Gastroesophageal sphincter (tissue), 4 donors: ENCODE measurements around the gene MACROH2A2. TPM values are rescaled to one million over a fixed set of nuclear protein-coding genes. Genes with fewer than 3 reads are reported as not detected.
"Not testable (repeated sequence)": the region's sequence is repeated elsewhere in the genome, so short reads cannot be mapped to it uniquely, and the experiment has no call there.

ENCODE experiments used
- ATAC-seq: fragments of 150-250 bp; one replicate; pipeline ENCODE4 v1.9.1; 2016; ENCODE audit warnings: mild to moderate bottlenecking, moderate library complexity
- H3K27ac ChIP-seq, 4 donors: fragments of 200-600 bp; sonication (generic) in 3 of 4; 1 replicate in 3 of 4; 2 replicates in 1 of 4; pipeline ENCODE4 v1.5.1; 2016 to 2019
- H3K27me3 ChIP-seq: fragments of 200-600 bp; sonication (generic); one replicate; pipeline ENCODE4 v1.5.1; 2019
- H3K36me3 ChIP-seq, 2 donors: fragments of 200-600 bp; sonication (generic); one replicate each; pipeline ENCODE4 v1.5.1; 2019; ENCODE audit warnings: control low read depth in 1 of 2
- H3K4me1 ChIP-seq, 3 donors: fragments of 200-600 bp; sonication (generic); 1 replicate in 2 of 3; 2 replicates in 1 of 3; pipeline ENCODE4 v1.5.1; 2016 to 2019; ENCODE audit warnings: control low read depth in 2 of 3
- H3K4me3 ChIP-seq, 2 donors: fragments of 200-600 bp; sonication (generic); one replicate each; pipeline ENCODE4 v1.5.1; 2019; ENCODE audit warnings: mild to moderate bottlenecking in 1 of 2, moderate library complexity in 1 of 2
- H3K9me3 ChIP-seq, 3 donors: fragments of 200-600 bp; sonication (generic); one replicate each; pipeline ENCODE4 v1.5.1; 2017 to 2019; ENCODE audit warnings: control low read depth in 2 of 3
- CTCF ChIP-seq, 4 experiments: fragments of 200-600 bp in 2 of 4; fragments of 450-650 bp in 2 of 4; sonication (generic) in 1 of 4; IDR thresholded peaks; one replicate each; pipeline ENCODE4 v1.5.1; 2017 to 2019; ENCODE audit warnings: antibody characterized with exemption in 4 of 4, mild to moderate bottlenecking in 2 of 4, moderate library complexity in 2 of 4
- EP300 ChIP-seq: sonication (generic); formaldehyde crosslinking; IDR thresholded peaks from one replicate; pipeline ENCODE4 v1.6.1; 2017; ENCODE audit warnings: antibody characterized with exemption, mild to moderate bottlenecking
- POLR2A ChIP-seq, 2 donors: fragments of 450-650 bp; IDR thresholded peaks; one replicate each; pipeline ENCODE4 v1.6.1; 2017; ENCODE audit warnings: antibody characterized with exemption in 2 of 2, mild to moderate bottlenecking in 2 of 2, moderate library complexity in 1 of 2
- POLR2AphosphoS5 ChIP-seq: sonication (generic); formaldehyde crosslinking; IDR thresholded peaks from one replicate; pipeline ENCODE4 v1.6.1; 2017; ENCODE audit warnings: antibody characterized with exemption
- whole genome bisulfite sequencing, 2 donors: methylation state at CpG; one replicate each; pipeline ENCODE4 v1.1.5; 2018; ENCODE audit warnings: low coverage in 1 of 2; 5-methylcytosine and 5-hydroxymethylcytosine counted together
- total RNA-seq, 4 donors: library from RNA; depleted of rRNA; stranded (reverse); fragments of >200 nt; gene quantifications; one replicate each; pipeline ENCODE4 v1.1.0, GENCODE V29; 2016

Gene MACROH2A2
- total RNA-seq, 4 donors from 2014 or later: 8.2 to 22.9 (median 13.7) TPM

- ATAC-seq: no peak
- Histone ChIP-seq H3K27me3 (no peaks in the 10 kb centered on the region), H3K36me3 (peaks cover 0 to 4% of the 10 kb centered on the region in 2 donors), H3K27ac (no peak overlapping the region), H3K9me3 (no peaks in the 10 kb centered on the region), H3K4me3 (no peak overlapping the region), H3K4me1 (no peaks in the 10 kb centered on the region)
- TF ChIP-seq CTCF (IDR thresholded peaks at IDR 0.05) (no peak), POLR2A (IDR thresholded peaks at IDR 0.05) (no peak), EP300 (no peak), POLR2AphosphoS5 (no peak)
- WGBS, 2 donors: 92 to 96% methylated on average over 3 to 8 of the region's 11 CpGs
Observed at GRCh38 chr10:70070834-70071233, 18.2 kb downstream of the MACROH2A2 start.

DNA sequence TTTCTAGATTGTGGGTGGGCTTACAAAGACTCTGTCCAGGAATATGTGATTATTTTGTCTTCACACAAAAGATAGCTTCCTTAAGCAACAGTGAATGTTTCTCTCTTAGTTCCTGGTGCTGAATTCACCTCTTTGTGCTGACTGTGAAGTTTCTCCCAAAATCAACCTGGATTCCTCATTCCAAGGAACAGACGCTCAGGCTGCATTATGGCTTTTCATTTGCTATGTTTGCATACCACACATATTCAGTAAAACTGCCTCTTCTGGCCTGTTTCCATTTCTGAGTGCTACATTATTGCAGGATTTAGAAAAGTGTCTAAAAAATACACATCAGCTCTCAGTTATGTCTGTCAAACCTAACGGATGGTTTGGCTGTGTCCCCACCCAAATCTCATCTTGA lies 21.5 kb downstream of the MACROH2A2 start:
- Histone ChIP-seq H3K4me3 (no peak overlapping the region), H3K27me3 (no peaks in the 10 kb centered on the region), H3K27ac (no peak overlapping the region), H3K9me3 (no peaks in the 10 kb centered on the region), H3K4me1 (no peaks in the 10 kb centered on the region), H3K36me3 (peaks cover 0 to 17% of the 10 kb centered on the region in 2 donors)
- ATAC-seq: no peak
- no peak for TF ChIP-seq POLR2A (IDR thresholded peaks at IDR 0.05)
- 50 to 71% methylated on average over 1 to 2 of the region's 2 CpGs for WGBS, 2 donors

- no peak for TF ChIP-seq CTCF (IDR thresholded peaks at IDR 0.05)
- no peak for TF ChIP-seq POLR2AphosphoS5
- TF ChIP-seq POLR2A (IDR thresholded peaks at IDR 0.05): no peak
- no peak for TF ChIP-seq EP300
- H3K4me3 ChIP-seq: no peak overlapping the region
- no peaks in the 10 kb centered on the region for H3K27me3 ChIP-seq
- no peak for ATAC-seq
- H3K27ac ChIP-seq: no peak overlapping the region
- H3K36me3 ChIP-seq: peaks cover 0 to 17% of the 10 kb centered on the region in 2 donors
- no peaks in the 10 kb centered on the region for H3K9me3 ChIP-seq
- no peaks in the 10 kb centered on the region for H3K4me1 ChIP-seq
- 94 to 100% methylated on average over 2 of the region's 2 CpGs for WGBS, 2 donors
Observed at GRCh38 chr10:70074971-70075370, 22.3 kb downstream of the MACROH2A2 start.

- no peak overlapping the region for H3K4me3 ChIP-seq
- no peaks in the 10 kb centered on the region for H3K27me3 ChIP-seq
- ATAC-seq: no peak
- H3K4me1 ChIP-seq: no peaks in the 10 kb centered on the region
- H3K9me3 ChIP-seq: no peaks in the 10 kb centered on the region
- TF ChIP-seq POLR2A (IDR thresholded peaks at IDR 0.05): no peak
- no peak for TF ChIP-seq EP300
- TF ChIP-seq POLR2AphosphoS5: no peak
- no peak for TF ChIP-seq CTCF (IDR thresholded peaks at IDR 0.05)
- WGBS, 2 donors: 100% methylated on average over 1 to 3 of the region's 5 CpGs
- no peak overlapping the region for H3K27ac ChIP-seq
- H3K36me3 ChIP-seq: peaks cover 0 to 22% of the 10 kb centered on the region in 2 donors
Observed at GRCh38 chr10:70078329-70078728, 25.7 kb downstream of the MACROH2A2 start.

DNA sequence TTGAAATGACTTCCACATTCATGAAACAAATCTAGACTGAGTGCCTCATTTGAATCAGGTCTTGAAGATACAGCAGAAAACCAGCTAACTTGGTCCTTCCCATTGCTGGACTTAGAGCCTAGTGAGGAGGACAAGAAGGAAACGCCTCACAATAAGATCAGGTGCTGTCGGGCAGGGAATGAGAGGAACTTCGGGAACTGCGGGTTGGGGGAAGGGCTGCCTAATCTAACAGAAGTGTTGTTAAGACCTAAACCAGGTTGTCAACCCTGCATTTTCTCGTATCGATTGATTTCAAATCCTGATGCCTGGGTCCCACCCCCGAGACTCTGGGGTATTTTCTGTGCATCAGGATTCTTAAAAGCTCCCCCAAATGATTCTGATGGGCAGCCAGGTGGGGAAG lies 26.3 kb downstream of the MACROH2A2 start:
- Histone ChIP-seq H3K9me3 (no peaks in the 10 kb centered on the region), H3K4me3 (no peak overlapping the region), H3K4me1 (no peaks in the 10 kb centered on the region), H3K36me3 (peaks cover 0 to 25% of the 10 kb centered on the region in 2 donors), H3K27me3 (no peaks in the 10 kb centered on the region), H3K27ac (no peak overlapping the region)
- TF ChIP-seq CTCF (IDR thresholded peaks at IDR 0.05) (no peak), POLR2A (IDR thresholded peaks at IDR 0.05) (no peak), EP300 (no peak), POLR2AphosphoS5 (no peak)
- ATAC-seq: no peak
- 94 to 100% methylated on average over 2 to 6 of the region's 7 CpGs for WGBS, 2 donors

DNA sequence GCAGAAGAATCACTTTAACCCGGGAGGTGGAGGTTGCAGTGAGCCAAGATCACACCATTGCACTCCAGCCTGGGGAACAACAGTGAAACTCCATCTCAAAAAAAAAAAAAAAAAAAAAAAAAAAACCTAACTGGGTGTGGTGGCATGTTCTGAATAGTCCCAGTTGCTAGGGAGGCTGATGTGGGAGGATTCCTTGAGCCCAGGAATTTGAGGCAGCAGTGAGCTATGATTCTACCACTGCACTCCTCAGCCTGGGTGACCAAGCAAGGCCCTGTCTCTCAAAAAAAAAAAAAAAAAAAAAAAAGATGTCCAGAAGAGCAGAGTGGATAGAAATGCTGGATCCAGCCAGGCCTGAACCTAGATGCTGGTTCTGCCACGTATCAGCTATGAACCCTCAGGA lies 28.1 kb downstream of the MACROH2A2 start:
- H3K27me3 ChIP-seq, ATAC-seq, H3K4me1 ChIP-seq, H3K9me3 ChIP-seq, H3K4me3 ChIP-seq, H3K27ac ChIP-seq: not testable (repeated sequence)
- WGBS, 2 donors: 88% methylated on average over 1 of the region's 2 CpGs; no CpG with 5 or more reads in 1 of the 2 donors
- H3K36me3 ChIP-seq: peaks cover 0 to 20% of the 10 kb centered on the region in 2 donors
